Activated CD4-positive, alpha-beta T cell treated with anti-CD3 and anti-CD28 coated beads, Interleukin-2, amount 50 U/mL, for 1 hour (primary cell): Measurements from ENCODE around the gene PLA2G3.

Source experiments
- DNase-seq: peaks from one replicate; pipeline ENCODE4 v3.0.0-alpha.2; 2020

Gene PLA2G3

GRCh38 chr22:31085928-31086327, 54.4 kb downstream of the PLA2G3 start:
- no peak for DNase-seq

- no peak for DNase-seq
Observed at GRCh38 chr22:31085493-31085824, 54.8 kb downstream of the PLA2G3 start.

- peak; percentile 81 for DNase-seq
Observed at GRCh38 chr22:31084811-31085492, 55.4 kb downstream of the PLA2G3 start.
